ENCODE data around the gene AK8.

Gene AK8

GRCh38 chr9:132732326-132733259 lies 145.5 kb downstream of the AK8 start:
- Histone ChIP-seq H3K36me3 (ENCODE audit: control insufficient read depth in 2 of 2, insufficient read depth in 2 of 2, low read length in 2 of 2) (no peaks in the 10 kb centered on the region), H3K9me3 (ENCODE audit: control insufficient read depth in 2 of 2, low read length in 2 of 2) (no peaks in the 10 kb centered on the region), H3K4me1 (ENCODE audit: control insufficient read depth in 2 of 2, insufficient read depth in 2 of 2, low read length in 2 of 2) (peaks cover 0 to 6% of the 10 kb centered on the region in 2 donors), H3K27ac (ENCODE audit: low read depth in 2 of 2, low read length in 2 of 2) (no peak overlapping the region), H3K4me3 (ENCODE audit: low read length in 2 of 2) (no peak overlapping the region), H3K27me3 (ENCODE audit: control insufficient read depth in 2 of 2, insufficient read depth in 2 of 2, low read length in 2 of 2) (no peaks in the 10 kb centered on the region), H3K9ac (ENCODE audit: low read depth in 1 of 2, low read length in 2 of 2) (no peak overlapping the region)

GRCh38 chr9:132731230-132731629 lies 146.9 kb downstream of the AK8 start:
- Histone ChIP-seq H3K27me3 (ENCODE audit: control insufficient read depth in 2 of 2, insufficient read depth in 2 of 2, low read length in 2 of 2) (no peaks in the 10 kb centered on the region), H3K27ac (ENCODE audit: low read depth in 2 of 2, low read length in 2 of 2) (no peak overlapping the region), H3K4me3 (ENCODE audit: low read length in 2 of 2) (no peak overlapping the region), H3K9me3 (ENCODE audit: control insufficient read depth in 2 of 2, low read length in 2 of 2) (no peaks in the 10 kb centered on the region), H3K4me1 (ENCODE audit: control insufficient read depth in 2 of 2, insufficient read depth in 2 of 2, low read length in 2 of 2) (peaks cover 0 to 6% of the 10 kb centered on the region in 2 donors), H3K36me3 (ENCODE audit: control insufficient read depth in 2 of 2, insufficient read depth in 2 of 2, low read length in 2 of 2) (no peaks in the 10 kb centered on the region), H3K9ac (ENCODE audit: low read depth in 1 of 2, low read length in 2 of 2) (no peak overlapping the region)

- Histone ChIP-seq H3K27me3 (ENCODE audit: control insufficient read depth in 2 of 2, insufficient read depth in 2 of 2, low read length in 2 of 2) (no peaks in the 10 kb centered on the region), H3K27ac (ENCODE audit: low read depth in 2 of 2, low read length in 2 of 2) (no peak overlapping the region), H3K4me3 (ENCODE audit: low read length in 2 of 2) (no peak overlapping the region), H3K9me3 (ENCODE audit: control insufficient read depth in 2 of 2, low read length in 2 of 2) (no peaks in the 10 kb centered on the region), H3K9ac (ENCODE audit: low read depth in 1 of 2, low read length in 2 of 2) (no peak overlapping the region), H3K36me3 (ENCODE audit: control insufficient read depth in 2 of 2, insufficient read depth in 2 of 2, low read length in 2 of 2) (no peaks in the 10 kb centered on the region), H3K4me1 (ENCODE audit: control insufficient read depth in 2 of 2, insufficient read depth in 2 of 2, low read length in 2 of 2) (peaks cover 0 to 6% of the 10 kb centered on the region in 2 donors)
These were observed 147.7 kb downstream of the AK8 start for GRCh38 chr9:132730054-132731033.

- Histone ChIP-seq H3K27me3 (ENCODE audit: control insufficient read depth in 2 of 2, insufficient read depth in 2 of 2, low read length in 2 of 2) (no peaks in the 10 kb centered on the region), H3K36me3 (ENCODE audit: control insufficient read depth in 2 of 2, insufficient read depth in 2 of 2, low read length in 2 of 2) (no peaks in the 10 kb centered on the region), H3K9ac (ENCODE audit: low read depth in 1 of 2, low read length in 2 of 2) (no peak overlapping the region), H3K9me3 (ENCODE audit: control insufficient read depth in 2 of 2, low read length in 2 of 2) (no peaks in the 10 kb centered on the region), H3K4me3 (ENCODE audit: low read length in 2 of 2) (no peak overlapping the region), H3K27ac (ENCODE audit: low read depth in 2 of 2, low read length in 2 of 2) (no peak overlapping the region), H3K4me1 (ENCODE audit: control insufficient read depth in 2 of 2, insufficient read depth in 2 of 2, low read length in 2 of 2) (peaks cover 0 to 6% of the 10 kb centered on the region in 2 donors)
These were observed 148.7 kb downstream of the AK8 start for GRCh38 chr9:132729235-132729890.

- H3K4me3 ChIP-seq (ENCODE audit: low read length in 2 of 2) = no peak overlapping the region
- H3K27ac ChIP-seq (ENCODE audit: low read depth in 2 of 2, low read length in 2 of 2) = no peak overlapping the region
- H3K36me3 ChIP-seq (ENCODE audit: control insufficient read depth in 2 of 2, insufficient read depth in 2 of 2, low read length in 2 of 2) = no peaks in the 10 kb centered on the region
- no peak overlapping the region for H3K9ac ChIP-seq (ENCODE audit: low read depth in 1 of 2, low read length in 2 of 2)
- peaks cover 0 to 6% of the 10 kb centered on the region in 2 donors for H3K4me1 ChIP-seq (ENCODE audit: control insufficient read depth in 2 of 2, insufficient read depth in 2 of 2, low read length in 2 of 2)
- H3K9me3 ChIP-seq (ENCODE audit: control insufficient read depth in 2 of 2, low read length in 2 of 2) = no peaks in the 10 kb centered on the region
- H3K27me3 ChIP-seq (ENCODE audit: control insufficient read depth in 2 of 2, insufficient read depth in 2 of 2, low read length in 2 of 2) = no peaks in the 10 kb centered on the region
These were observed 149.6 kb downstream of the AK8 start for GRCh38 chr9:132728497-132728896.

GRCh38 chr9:132728071-132728470 lies 150.0 kb downstream of the AK8 start:
- H3K4me3 ChIP-seq (ENCODE audit: low read length in 2 of 2) = no peak overlapping the region
- H3K27ac ChIP-seq (ENCODE audit: low read depth in 2 of 2, low read length in 2 of 2) = no peak overlapping the region
- no peaks in the 10 kb centered on the region for H3K27me3 ChIP-seq (ENCODE audit: control insufficient read depth in 2 of 2, insufficient read depth in 2 of 2, low read length in 2 of 2)
- H3K9ac ChIP-seq (ENCODE audit: low read depth in 1 of 2, low read length in 2 of 2) = no peak overlapping the region
- no peaks in the 10 kb centered on the region for H3K9me3 ChIP-seq (ENCODE audit: control insufficient read depth in 2 of 2, low read length in 2 of 2)
- no peaks in the 10 kb centered on the region for H3K36me3 ChIP-seq (ENCODE audit: control insufficient read depth in 2 of 2, insufficient read depth in 2 of 2, low read length in 2 of 2)
- peaks cover 0 to 6% of the 10 kb centered on the region in 2 donors for H3K4me1 ChIP-seq (ENCODE audit: control insufficient read depth in 2 of 2, insufficient read depth in 2 of 2, low read length in 2 of 2)

- H3K27me3 ChIP-seq (ENCODE audit: control insufficient read depth in 2 of 2, insufficient read depth in 2 of 2, low read length in 2 of 2) = no peaks in the 10 kb centered on the region
- no peak overlapping the region for H3K4me3 ChIP-seq (ENCODE audit: low read length in 2 of 2)
- no peak overlapping the region for H3K9ac ChIP-seq (ENCODE audit: low read depth in 1 of 2, low read length in 2 of 2)
- H3K27ac ChIP-seq (ENCODE audit: low read depth in 2 of 2, low read length in 2 of 2) = no peak overlapping the region
- no peaks in the 10 kb centered on the region for H3K9me3 ChIP-seq (ENCODE audit: control insufficient read depth in 2 of 2, low read length in 2 of 2)
- H3K4me1 ChIP-seq (ENCODE audit: control insufficient read depth in 2 of 2, insufficient read depth in 2 of 2, low read length in 2 of 2) = peaks cover 0 to 5% of the 10 kb centered on the region in 2 donors
- H3K36me3 ChIP-seq (ENCODE audit: control insufficient read depth in 2 of 2, insufficient read depth in 2 of 2, low read length in 2 of 2) = no peaks in the 10 kb centered on the region
These were observed 151.4 kb downstream of the AK8 start for GRCh38 chr9:132726576-132727130.

GRCh38 chr9:132725306-132725705 lies 152.8 kb downstream of the AK8 start:
- no peak overlapping the region for H3K27ac ChIP-seq (ENCODE audit: low read depth in 2 of 2, low read length in 2 of 2)
- no peak overlapping the region for H3K9ac ChIP-seq (ENCODE audit: low read depth in 1 of 2, low read length in 2 of 2)
- H3K9me3 ChIP-seq (ENCODE audit: control insufficient read depth in 2 of 2, low read length in 2 of 2) = no peaks in the 10 kb centered on the region
- H3K27me3 ChIP-seq (ENCODE audit: control insufficient read depth in 2 of 2, insufficient read depth in 2 of 2, low read length in 2 of 2) = no peaks in the 10 kb centered on the region
- H3K4me1 ChIP-seq (ENCODE audit: control insufficient read depth in 2 of 2, insufficient read depth in 2 of 2, low read length in 2 of 2) = no peaks in the 10 kb centered on the region
- no peaks in the 10 kb centered on the region for H3K36me3 ChIP-seq (ENCODE audit: control insufficient read depth in 2 of 2, insufficient read depth in 2 of 2, low read length in 2 of 2)
- no peak overlapping the region for H3K4me3 ChIP-seq (ENCODE audit: low read length in 2 of 2)

GRCh38 chr9:132723809-132724208 lies 154.3 kb downstream of the AK8 start:
- Histone ChIP-seq H3K4me1 (ENCODE audit: control insufficient read depth in 2 of 2, insufficient read depth in 2 of 2, low read length in 2 of 2) (no peaks in the 10 kb centered on the region), H3K4me3 (ENCODE audit: low read length in 2 of 2) (no peak overlapping the region), H3K36me3 (ENCODE audit: control insufficient read depth in 2 of 2, insufficient read depth in 2 of 2, low read length in 2 of 2) (no peaks in the 10 kb centered on the region), H3K27me3 (ENCODE audit: control insufficient read depth in 2 of 2, insufficient read depth in 2 of 2, low read length in 2 of 2) (peaks cover 0 to 3% of the 10 kb centered on the region in 2 donors), H3K27ac (ENCODE audit: low read depth in 2 of 2, low read length in 2 of 2) (no peak overlapping the region), H3K9ac (ENCODE audit: low read depth in 1 of 2, low read length in 2 of 2) (no peak overlapping the region), H3K9me3 (ENCODE audit: control insufficient read depth in 2 of 2, low read length in 2 of 2) (no peaks in the 10 kb centered on the region)

Measured in mucosa of rectum (tissue), 2 donors.